Forelimb muscle (tissue), 1 donor: ENCODE data around the gene KMT2D. TPM values are rescaled to one million over a fixed set of nuclear protein-coding genes. Genes with fewer than 3 reads are reported as not detected.
"Not testable (repeated sequence)": the region's sequence is repeated elsewhere in the genome, so short reads cannot be mapped to it uniquely, and the experiment has no call there.

Experiments
- DNase-seq: peaks from one replicate; pipeline ENCODE4 v3.0.0-alpha.2; 2013; ENCODE audit warnings: low read depth
- polyA plus RNA-seq: library from polyadenylated mRNA; unstranded; fragments of 120-200 nt; gene quantifications from one replicate; pipeline ENCODE4 v1.2.1, GENCODE V29; 2013; ENCODE audit not compliant: insufficient read length

KMT2D gene
- polyA plus RNA-seq, 1 donor, result 40.0 TPM

- DNase-seq, result no peak
Measured at GRCh38 chr12:49088150-49088931, 27.7 kb upstream of the KMT2D start.

GRCh38 chr12:49086116-49086515, 25.5 kb upstream of the KMT2D start:
- no peak for DNase-seq

GRCh38 chr12:49084438-49084837, 23.8 kb upstream of the KMT2D start:
- no peak for DNase-seq

- DNase-seq, result no peak
Measured at GRCh38 chr12:49079793-49080192, 19.2 kb upstream of the KMT2D start.

- no peak for DNase-seq
Measured at GRCh38 chr12:49070971-49071370, 10.4 kb upstream of the KMT2D start.

GRCh38 chr12:49069507-49070346, 9.1 kb upstream of the KMT2D start, which contains the start of gene RHEBL1:
RHEBL1 (minus strand) TSS chr12:49069979; CDS start chr12:49069785, 194 bp downstream.
- peak; percentile 82 for DNase-seq

GRCh38 chr12:49068879-49069506, 8.4 kb upstream of the KMT2D start:
- DNase-seq, result no peak

- no peak for DNase-seq
Measured at GRCh38 chr12:49066120-49066519, 5.5 kb upstream of the KMT2D start.

- DNase-seq, result no peak
Measured at GRCh38 chr12:49064767-49065152, 4.2 kb upstream of the KMT2D start.

- not testable (repeated sequence) for DNase-seq
Measured at GRCh38 chr12:49061916-49062315, 1.3 kb upstream of the KMT2D start.

- no peak for DNase-seq
Measured at GRCh38 chr12:49061157-49061650, 610 bp upstream of the KMT2D start.

- DNase-seq, result no peak
Measured at GRCh38 chr12:49059299-49060171, 1.1 kb downstream of the KMT2D start.

- DNase-seq, result no peak
Measured at GRCh38 chr12:49059045-49059298, 1.6 kb downstream of the KMT2D start.

- DNase-seq, result no peak
Measured at GRCh38 chr12:49058366-49059044, 2.1 kb downstream of the KMT2D start.

- DNase-seq, result no peak
Measured at GRCh38 chr12:49057888-49058287, 2.7 kb downstream of the KMT2D start.

- no peak for DNase-seq
Measured at GRCh38 chr12:49055978-49056754, 4.4 kb downstream of the KMT2D start.

- DNase-seq, result no peak
Measured at GRCh38 chr12:49055092-49055491, 5.5 kb downstream of the KMT2D start.

- no peak for DNase-seq
Measured at GRCh38 chr12:49054524-49054923, 6.1 kb downstream of the KMT2D start.

GRCh38 chr12:49054096-49054495, 6.5 kb downstream of the KMT2D start:
- DNase-seq, result no peak
